Measurements from ENCODE around the gene HDAC4. TPM values are rescaled to one million over a fixed set of nuclear protein-coding genes. Genes with fewer than 3 reads are reported as not detected.
A peak's percentile ranks its signal among the peaks of the same experiment; 100 is the strongest.

The HDAC4 gene
- total and polyA plus RNA-seq, 10 of the 15 experiments (the other 5 are each of a cell fraction or from before 2014, with no cell fraction given): 0.22 to 15.7 (median 4.8) TPM

DNA sequence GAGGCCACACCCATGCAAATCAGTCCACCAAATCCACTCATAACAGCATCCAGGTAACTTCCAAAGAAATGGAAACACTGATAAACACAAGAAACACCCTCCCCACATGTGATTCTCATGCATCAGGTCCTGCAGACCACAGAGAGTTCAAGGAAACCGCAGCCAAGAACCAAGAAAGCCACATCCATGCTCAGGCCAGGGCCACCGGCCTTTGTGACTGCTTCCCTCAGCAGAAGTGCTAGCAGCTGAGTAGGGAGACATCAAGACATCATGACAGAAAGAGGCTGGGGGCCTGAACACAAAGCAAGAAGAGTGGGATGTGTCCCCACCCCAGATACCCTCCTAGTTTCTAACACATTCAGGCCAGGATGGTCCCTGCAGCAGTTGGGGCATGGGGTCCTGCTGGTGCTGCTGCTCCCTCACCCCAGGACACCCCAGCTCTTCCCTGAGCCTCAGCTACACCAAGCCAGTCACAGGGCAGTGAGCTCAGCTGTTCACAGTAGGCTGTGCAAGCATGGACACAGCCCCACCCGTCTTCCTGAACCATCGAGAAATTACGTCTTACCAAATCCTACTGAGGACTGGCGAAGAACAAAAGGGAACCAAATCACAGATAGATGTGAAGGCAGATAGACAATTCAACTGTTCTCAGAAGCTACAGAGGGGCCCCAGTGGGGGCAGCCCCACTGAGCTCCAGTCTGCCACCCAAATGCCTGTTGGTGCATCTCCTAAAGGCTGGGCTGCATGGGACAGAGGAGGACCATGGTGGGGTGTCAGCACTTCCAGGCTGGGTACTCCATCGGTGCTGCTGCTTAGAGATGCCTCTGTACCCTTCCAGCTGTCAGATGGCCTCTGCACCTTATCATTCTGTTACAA lies 60.9 kb downstream of the HDAC4 start:
- no peak overlapping the region for H3K27ac ChIP-seq (ENCODE audit: control insufficient read depth, insufficient read depth)
- ChIA-PET POLR2A (no interaction called here), SMC1A (ENCODE audit: uncharacterized antibody, unreplicated experiment) (no interaction called here), CTCF (no interaction called here), RAD21 (ENCODE audit: unreplicated experiment) (no interaction called here)
- H3K4me3 ChIP-seq: no peak overlapping the region
- DNase-seq (ENCODE audit: low read depth, low spot score): peak; percentile 13
- no peaks in the 10 kb centered on the region for H3K79me2 ChIP-seq (ENCODE audit: control insufficient read depth, insufficient read depth, low read length)
- H3K4me1 ChIP-seq (ENCODE audit: control insufficient read depth, insufficient read depth, low read length): peaks cover 7% of the 10 kb centered on the region
- BruUV-seq (replicated peaks): no TSS peak
- in situ Hi-C loops (cut with MboI): no loop called here
- H3K27me3 ChIP-seq (replicated peaks in 1 of 2; ENCODE audit: control insufficient read depth in 2 of 2, insufficient read depth in 2 of 2, low read length in 1 of 2): no peaks in the 10 kb centered on the region
- ATAC-seq: peak; percentile 90
- H3K4me2 ChIP-seq (ENCODE audit: control insufficient read depth, insufficient read depth): no peak overlapping the region
- H2AFZ ChIP-seq (ENCODE audit: control insufficient read depth, low read depth, low read length): no peak overlapping the region
- peaks cover 3% of the 10 kb centered on the region; the same call in 1 of the 2 replicates for H4K20me1 ChIP-seq (ENCODE audit: control insufficient read depth, insufficient read depth)
- intact Hi-C loops (cut with micrococcal nuclease; ENCODE audit: unreplicated experiment): no loop called here
- WGBS (ENCODE audit: insufficient coverage, insufficient replicate concordance, low lambda C conversion rate, missing lambda C conversion rate): 60% methylated on average over 7 of the region's 7 CpGs
- no peak overlapping the region for H3K9ac ChIP-seq (ENCODE audit: control insufficient read depth, insufficient read depth, low read length)
- FAIRE-seq: peak; percentile 75
- no peaks in the 10 kb centered on the region for H3K9me3 ChIP-seq (replicated peaks; ENCODE audit: control insufficient read depth, insufficient read depth, low read length)
- no peaks in the 10 kb centered on the region for H3K36me3 ChIP-seq (ENCODE audit: control insufficient read depth in 2 of 2, insufficient read depth in 2 of 2, low read length in 1 of 2)
- TF ChIP-seq BHLHE40 (IDR thresholded peaks at IDR 0.05; ENCODE audit: borderline replicate concordance in 1 of 2, low read depth in 2 of 2, low read length in 1 of 2) (0 out of 4 replicates have a peak, but pooled peaks of 1 of the 2 experiments have one; percentile 26), E2F8 (IDR thresholded peaks at IDR 0.05; ENCODE audit: low read depth, partially characterized antibody) (no peak), NR2F1 (conservative IDR thresholded peaks at IDR 0.05) (peak; percentile 52; the same call in 1 of the 2 replicates), POLR2AphosphoS2 (IDR thresholded peaks at IDR 0.05; ENCODE audit: low read depth, low read length) (no peak), CBFB (IDR thresholded peaks at IDR 0.05; ENCODE audit: low read depth) (peak; percentile 92), MLLT1 (IDR thresholded peaks at IDR 0.05) (0 out of 2 replicates have a peak, but pooled peaks have one; percentile 64), TBL1XR1 (IDR thresholded peaks at IDR 0.05; ENCODE audit: low read depth, low read length) (no peak), PAX5 (IDR thresholded peaks at IDR 0.05; ENCODE audit: borderline replicate concordance, low read depth, low read length) (peak; percentile 53; the same call in 1 of the 2 replicates), ESRRA (IDR thresholded peaks at IDR 0.05; ENCODE audit: low read length) (no peak), ZBTB33 (IDR thresholded peaks at IDR 0.05) (no peak), ZSCAN29 (IDR thresholded peaks at IDR 0.05) (no peak), WRNIP1 (IDR thresholded peaks at IDR 0.05; ENCODE audit: borderline replicate concordance, low read depth, low read length) (no peak), ZNF384 (IDR thresholded peaks at IDR 0.05; ENCODE audit: borderline replicate concordance, low read depth, low read length) (no peak), SUPT20H (IDR thresholded peaks at IDR 0.05; ENCODE audit: borderline replicate concordance, control insufficient read depth, low read depth, low read length) (no peak), SIX5 (IDR thresholded peaks at IDR 0.05; ENCODE audit: low read depth, low read length, severe bottlenecking) (no peak), POU2F2 (IDR thresholded peaks at IDR 0.05; ENCODE audit: borderline replicate concordance, low read depth, low read length) (no peak), CHD1 (IDR thresholded peaks at IDR 0.05; ENCODE audit: low read depth, low read length) (no peak), ATF7 (IDR thresholded peaks at IDR 0.05; ENCODE audit: low read depth) (no peak)

All from GM12878 (cell line).